ENCODE measurements around the gene GNAL.

DNA sequence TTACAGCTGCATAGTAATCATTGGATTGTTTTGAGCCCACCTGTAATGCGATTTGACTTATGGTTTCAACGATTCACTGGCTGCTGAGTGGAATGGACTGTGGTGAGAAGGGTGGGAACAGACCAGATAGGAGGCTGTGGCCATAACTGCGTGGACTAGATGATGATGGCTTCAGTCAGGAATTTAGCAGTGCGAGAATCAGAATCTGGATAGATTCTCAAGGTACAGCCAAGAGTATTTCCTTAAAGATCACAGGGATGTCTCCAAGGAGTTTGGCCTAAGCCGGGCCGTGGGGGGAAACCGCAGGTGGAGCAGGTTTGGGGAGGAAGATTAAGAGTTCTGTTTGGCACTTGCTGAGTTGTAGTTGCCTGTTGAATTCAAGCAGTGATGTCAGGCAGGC, 118.2 kb downstream of the GNAL start:
- no peak for TF ChIP-seq POLR2A (IDR thresholded peaks at IDR 0.05)
- no peak for TF ChIP-seq POLR2AphosphoS5 (IDR thresholded peaks at IDR 0.05)
